LNCAP (cell line): ENCODE measurements around the gene SOAT1.

Source experiments
- CTCF ChIP-seq: fragments of 450-650 bp; IDR thresholded peaks from 2 replicates; pipeline ENCODE4 v1.5.1; 2017; ENCODE audit warnings: mild to moderate bottlenecking

Gene SOAT1

GRCh38 chr1:179393721-179394120 is 100.1 kb downstream of the SOAT1 start:
- no peak for TF ChIP-seq CTCF
